AG04449 (cell line): ENCODE results near the gene ATP6V1F.

Experiments used
- CTCF ChIA-PET: fragments of 350-600 bp; formaldehyde crosslinking; extraction: SDS; loops from one replicate; lab custom pipeline; 2021; ENCODE audit warnings: antibody characterized with exemption; lab: Yijun Ruan, JAX
- POLR2A ChIA-PET: fragments of 400-600, 350-600 bp; formaldehyde crosslinking; extraction: SDS; loops from one replicate; lab custom pipeline; 2020; ENCODE audit warnings: antibody characterized with exemption, inconsistent platforms; lab: Yijun Ruan, JAX
- DNase-seq: peaks from one replicate; pipeline ENCODE4 v3.0.0-alpha.2; 2010; ENCODE audit warnings: low read depth, low spot score
- H3K4me3 ChIP-seq: 2 replicates; pipeline ENCODE4 v1.5.1; 2011; ENCODE audit warnings: low read depth, mild to moderate bottlenecking, control low read depth, low read length
- CTCF ChIP-seq: IDR thresholded peaks from one replicate; pipeline ENCODE4 v1.5.1; 2011; ENCODE audit warnings: mild to moderate bottlenecking, moderate library complexity, low read length, control low read depth, inconsistent platforms; ENCODE audit not compliant: insufficient read depth; ENCODE audit errors: missing control alignments

The ATP6V1F gene

GRCh38 chr7:128826512-128826911, 36.1 kb upstream of the ATP6V1F start:
- H3K4me3 ChIP-seq = no peak overlapping the region
- DNase-seq = no peak
- TF ChIP-seq CTCF = no peak
- POLR2A ChIA-PET = no interaction called here
- CTCF ChIA-PET = interaction anchor here (1.6 kb wide), 1 partner anchor 22 kb away, joined by 3 read pairs; no protein-coding TSS in a partner anchor

DNA sequence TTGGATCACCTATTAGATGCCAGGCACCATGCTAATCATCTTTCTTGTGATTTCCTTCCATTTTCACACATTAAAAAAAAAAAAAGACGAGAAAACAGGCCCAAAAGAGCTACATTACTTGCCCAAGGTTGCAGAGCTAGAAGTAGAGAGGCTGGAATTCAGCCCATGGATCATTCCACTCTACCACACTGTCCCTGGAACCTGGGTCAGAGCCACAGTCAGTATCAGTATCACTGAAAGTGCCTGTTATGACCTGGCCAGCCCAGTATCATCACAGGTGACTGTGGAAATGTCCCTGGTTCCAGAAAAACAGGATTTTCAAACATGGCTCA, 35.8 kb upstream of the ATP6V1F start:
- TF ChIP-seq CTCF = no peak
- H3K4me3 ChIP-seq = no peak overlapping the region
- ChIA-PET POLR2A (interaction anchor here (2.1 kb wide), 1 partner anchor 88 kb away, joined by 7 read pairs; the partner anchor contains the start of gene CALU), CTCF (interaction anchor here (1.1 to 1.6 kb wide), 2 partner anchors 15 to 23 kb away, joined by 3 read pairs; no protein-coding TSS in a partner anchor)
- DNase-seq = no peak

- no peak for TF ChIP-seq CTCF
- ChIA-PET CTCF (interaction anchor here (0.7 to 1.6 kb wide), 4 partner anchors 15 to 53 kb away, joined by 3 read pairs; no protein-coding TSS in a partner anchor), POLR2A (interaction anchor here (0.7 to 2.4 kb wide), 4 partner anchors 9 to 89 kb away, joined by 3 to 11 read pairs (median 6); partner anchors contain the start of gene CALU)
- H3K4me3 ChIP-seq = peak overlapping the region; percentile 34
- DNase-seq = peak; percentile 53
These were observed 35.3 kb upstream of the ATP6V1F start for GRCh38 chr7:128827248-128827958.

- peak overlapping the region; percentile 34 for H3K4me3 ChIP-seq
- ChIA-PET POLR2A (interaction anchor here (0.7 to 2.4 kb wide), 5 partner anchors 8 to 89 kb away, joined by 3 to 11 read pairs (median 7); partner anchors contain the start of genes ATP6V1F and CALU), CTCF (interaction anchor here (0.7 to 1.2 kb wide), 3 partner anchors 14 to 53 kb away, joined by 3 read pairs; no protein-coding TSS in a partner anchor)
- no peak for DNase-seq
- TF ChIP-seq CTCF = no peak
These were observed 34.5 kb upstream of the ATP6V1F start for GRCh38 chr7:128827971-128828711.

DNA sequence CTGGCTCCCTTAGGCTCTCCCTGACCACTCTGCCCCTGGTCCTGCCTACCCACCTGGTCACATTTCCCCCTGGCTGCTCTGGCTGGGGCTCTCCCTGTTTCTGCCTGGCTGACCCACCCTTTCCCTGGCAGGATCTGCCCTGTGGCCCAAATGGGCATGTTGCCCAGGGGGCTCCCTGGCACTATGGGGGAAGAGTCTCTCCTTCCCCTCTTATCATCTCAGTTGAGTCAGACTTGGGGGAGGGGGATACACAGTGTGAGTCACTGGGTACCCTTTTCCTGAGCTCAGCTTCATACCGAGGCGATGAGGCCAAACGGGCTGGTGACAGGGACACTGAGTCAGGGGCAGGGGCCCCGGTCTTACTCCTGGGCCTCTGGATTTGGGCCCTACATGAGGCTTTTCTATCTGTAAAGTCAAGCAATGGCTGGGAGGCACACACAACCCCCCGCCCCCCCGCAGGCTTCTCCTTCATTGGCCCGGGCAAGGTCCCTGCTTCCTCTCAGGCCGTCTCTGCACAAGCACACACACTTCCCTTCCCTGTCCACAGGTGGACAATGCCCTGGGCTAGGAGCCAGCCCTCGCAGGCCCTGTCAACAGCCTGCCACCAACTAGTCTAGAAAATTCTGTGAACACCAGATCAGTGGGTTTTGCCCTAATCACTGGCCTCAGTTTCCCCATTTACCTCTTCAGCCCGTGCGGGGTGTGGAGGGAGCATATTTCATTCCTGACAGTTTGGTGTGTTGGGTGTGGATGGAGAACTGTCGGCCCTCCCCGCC, 33.1 kb upstream of the ATP6V1F start:
- ChIA-PET POLR2A (interaction anchor here (0.6 to 2.4 kb wide), 5 partner anchors 31 to 86 kb away, joined by 3 to 11 read pairs (median 4); partner anchors contain the start of gene ATP6V1F), CTCF (no interaction called here)
- no peak for TF ChIP-seq CTCF
- DNase-seq = no peak
- H3K4me3 ChIP-seq = peak overlapping the region; percentile 39
